Liver (tissue), 3 donors: Measurements from ENCODE around the gene ALKBH4.

Experiments
- RAD21 ChIP-seq, 2 donors: IDR thresholded peaks; 2 replicates each; pipeline ENCODE4 v1.6.1; 2016; ENCODE audit warnings: antibody characterized with exemption in 2 of 2, mild to moderate bottlenecking in 2 of 2
- SP1 ChIP-seq: IDR thresholded peaks from 2 replicates; pipeline ENCODE4 v1.6.1; 2018; ENCODE audit warnings: antibody characterized with exemption, mild to moderate bottlenecking
- YY1 ChIP-seq: IDR thresholded peaks from 2 replicates; pipeline ENCODE4 v1.6.1; 2016; ENCODE audit warnings: antibody characterized with exemption, mild to moderate bottlenecking
- TF ChIP-seq, protein P1 (sequence below): fragments of 150-350 bp; IDR thresholded peaks from 2 replicates; pipeline ENCODE4 v1.5.1; 2017; ENCODE audit warnings: improper control_type of control experiment, low read depth, low read length; ENCODE audit not compliant: missing input control
- TF ChIP-seq, protein P2 (sequence below): IDR thresholded peaks from 2 replicates; pipeline ENCODE4 v1.6.1; 2016; ENCODE audit warnings: antibody characterized with exemption
- donor health status: healthy.
- donor health status: healthy.

DNA sequence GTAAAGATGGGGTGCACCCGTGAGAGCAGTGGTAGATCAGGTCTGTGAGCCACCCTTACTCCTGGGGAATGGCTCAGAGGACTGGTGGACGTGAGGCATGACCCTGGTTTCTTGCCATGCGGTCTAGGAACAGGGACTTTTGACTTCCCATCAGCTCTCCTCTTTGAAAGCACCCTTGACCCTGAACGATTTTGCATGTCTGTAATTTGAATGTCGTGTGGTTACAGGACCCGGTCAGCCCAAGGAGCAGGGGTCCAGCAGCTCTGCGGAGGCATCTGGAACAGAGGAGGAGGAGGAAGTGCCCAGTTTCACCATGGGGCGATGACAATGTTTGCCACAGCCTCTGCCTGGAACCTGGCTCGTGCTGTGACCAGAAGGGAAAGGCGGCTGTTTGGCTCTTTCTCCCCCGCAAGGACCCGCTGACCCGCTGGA lies 39.9 kb downstream of the ALKBH4 start:
- TF ChIP-seq, protein P1, sequence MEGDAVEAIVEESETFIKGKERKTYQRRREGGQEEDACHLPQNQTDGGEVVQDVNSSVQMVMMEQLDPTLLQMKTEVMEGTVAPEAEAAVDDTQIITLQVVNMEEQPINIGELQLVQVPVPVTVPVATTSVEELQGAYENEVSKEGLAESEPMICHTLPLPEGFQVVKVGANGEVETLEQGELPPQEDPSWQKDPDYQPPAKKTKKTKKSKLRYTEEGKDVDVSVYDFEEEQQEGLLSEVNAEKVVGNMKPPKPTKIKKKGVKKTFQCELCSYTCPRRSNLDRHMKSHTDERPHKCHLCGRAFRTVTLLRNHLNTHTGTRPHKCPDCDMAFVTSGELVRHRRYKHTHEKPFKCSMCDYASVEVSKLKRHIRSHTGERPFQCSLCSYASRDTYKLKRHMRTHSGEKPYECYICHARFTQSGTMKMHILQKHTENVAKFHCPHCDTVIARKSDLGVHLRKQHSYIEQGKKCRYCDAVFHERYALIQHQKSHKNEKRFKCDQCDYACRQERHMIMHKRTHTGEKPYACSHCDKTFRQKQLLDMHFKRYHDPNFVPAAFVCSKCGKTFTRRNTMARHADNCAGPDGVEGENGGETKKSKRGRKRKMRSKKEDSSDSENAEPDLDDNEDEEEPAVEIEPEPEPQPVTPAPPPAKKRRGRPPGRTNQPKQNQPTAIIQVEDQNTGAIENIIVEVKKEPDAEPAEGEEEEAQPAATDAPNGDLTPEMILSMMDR, result no peak
- no peak for TF ChIP-seq RAD21 (IDR thresholded peaks at IDR 0.05)
- no peak for TF ChIP-seq YY1
- no peak for TF ChIP-seq SP1
- TF ChIP-seq, protein P2, sequence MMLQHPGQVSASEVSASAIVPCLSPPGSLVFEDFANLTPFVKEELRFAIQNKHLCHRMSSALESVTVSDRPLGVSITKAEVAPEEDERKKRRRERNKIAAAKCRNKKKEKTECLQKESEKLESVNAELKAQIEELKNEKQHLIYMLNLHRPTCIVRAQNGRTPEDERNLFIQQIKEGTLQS, result no peak
